HepG2 (cell line): ENCODE results near the gene VPS37B. TPM values are rescaled to one million over a fixed set of nuclear protein-coding genes. Genes with fewer than 3 reads are reported as not detected.

Experiments
- ARNTL ChIP-seq: sonication (generic); formaldehyde crosslinking; IDR thresholded peaks from 2 replicates; pipeline ENCODE4 v1.4.0; 2020; ENCODE audit warnings: mild to moderate bottlenecking, missing genetic modification reagents
- CERS6 ChIP-seq: sonication (generic); formaldehyde crosslinking; IDR thresholded peaks from 2 replicates; pipeline ENCODE4 v1.5.0; 2020; ENCODE audit warnings: missing genetic modification reagents
- EP300 ChIP-seq, 3 experiments: sonication (generic) in 1 of 3; formaldehyde crosslinking in 1 of 3; IDR thresholded peaks; 2 replicates each; pipeline versions ENCODE4 v1.5.1 to v1.6.1; 2011 to 2020; ENCODE audit warnings: low read depth in 2 of 3, low read length in 2 of 3, borderline replicate concordance in 1 of 3, improper control_type of control experiment in 1 of 3, mild to moderate bottlenecking in 1 of 3, missing genetic modification reagents in 1 of 3, moderate library complexity in 1 of 3
- HNF1A ChIP-seq, 2 experiments: sonication (generic) in 1 of 2; formaldehyde crosslinking in 1 of 2; IDR thresholded peaks; 2 replicates each; pipeline versions ENCODE4 v1.4.0 to v1.6.1; 2016 to 2020; ENCODE audit warnings: borderline replicate concordance in 1 of 2, low read depth in 1 of 2, mild to moderate bottlenecking in 1 of 2, missing genetic modification reagents in 1 of 2
- PBX3 ChIP-seq: sonication (generic); formaldehyde crosslinking; IDR thresholded peaks from 2 replicates; pipeline ENCODE4 v1.8.1; 2023; ENCODE audit warnings: missing genetic modification reagents, inconsistent platforms, borderline replicate concordance
- RAD51 ChIP-seq: fragments of 450-650 bp; IDR thresholded peaks from 2 replicates; pipeline ENCODE4 v1.6.1; 2016; ENCODE audit warnings: borderline replicate concordance
- RFX5 ChIP-seq: IDR thresholded peaks from 2 replicates; pipeline ENCODE4 v1.6.1; 2011; ENCODE audit warnings: low read depth, low read length, improper control_type of control experiment
- RNF2 ChIP-seq: fragments of 450-650 bp; conservative IDR thresholded peaks from 2 replicates; pipeline ENCODE4 v1.6.1; 2016; ENCODE audit warnings: low read depth
- ZNF318 ChIP-seq: sonication (generic); formaldehyde crosslinking; IDR thresholded peaks from 2 replicates; pipeline ENCODE4 v1.4.0; 2020; ENCODE audit warnings: mild to moderate bottlenecking, missing genetic modification reagents
- ZNF615 ChIP-seq: sonication (generic); formaldehyde crosslinking; IDR thresholded peaks from 2 replicates; pipeline ENCODE4 v1.5.0; 2020; ENCODE audit warnings: mild to moderate bottlenecking, missing genetic modification reagents, borderline replicate concordance
- ZNF747 ChIP-seq: sonication (generic); formaldehyde crosslinking; IDR thresholded peaks from 2 replicates; pipeline ENCODE4 v1.8.1; 2023; ENCODE audit warnings: missing genetic modification reagents, mild to moderate bottlenecking, borderline replicate concordance
- polyA plus RNA-seq, 8 experiments: library from polyadenylated mRNA; depleted of rRNA in 3 of 8; stranded (reverse) in 7 of 8; unstranded in 1 of 8; fragments of >200 nt; fragmentation: Illumina TruSeq in 4 of 8; extraction: Trizol in 4 of 8; gene quantifications; 2 replicates each; pipeline versions ENCODE4 v1.2.1 to v1.2.3, GENCODE V29; 2011 to 2016; ENCODE audit warnings: low read depth in 4 of 8, missing spikeins in 1 of 8, mixed read lengths in 1 of 8; ENCODE audit not compliant: insufficient read depth in 1 of 8
- total RNA-seq, 5 experiments: library from RNA; depleted of rRNA; stranded (reverse); fragments of >200 nt; fragmentation: Illumina TruSeq; extraction: Trizol; gene quantifications; 2 replicates each; pipeline ENCODE4 v1.2.3, GENCODE V29; 2016; ENCODE audit warnings: low read depth in 1 of 5

The VPS37B gene
- total and polyA plus RNA-seq, 2 of the 13 experiments (the other 11 are each of a cell fraction or from before 2014, with no cell fraction given): 4.6 to 5.3 TPM

- peak; percentile 40 to 62; a peak in 2 of 4 replicates for TF ChIP-seq EP300 (IDR thresholded peaks at IDR 0.05; ENCODE audit: low read depth in 2 of 2, low read length in 2 of 2)
- no peak for TF ChIP-seq EP300 (CRISPR knock-in tag; IDR thresholded peaks at IDR 0.05; ENCODE audit: borderline replicate concordance)
- TF ChIP-seq ZNF747 (CRISPR knock-in tag): no peak
- TF ChIP-seq PBX3 (CRISPR knock-in tag): no peak
- no peak for TF ChIP-seq ZNF318 (CRISPR knock-in tag)
- TF ChIP-seq HNF1A (IDR thresholded peaks at IDR 0.05; ENCODE audit: low read depth): no peak
- TF ChIP-seq HNF1A (CRISPR knock-in tag; IDR thresholded peaks at IDR 0.05; ENCODE audit: borderline replicate concordance): no peak
- no peak for TF ChIP-seq RNF2
- TF ChIP-seq RFX5: no peak
- TF ChIP-seq RAD51: no peak
- no peak for TF ChIP-seq CERS6 (CRISPR knock-in tag)
- TF ChIP-seq ARNTL (CRISPR knock-in tag): no peak; the same call in 1 of the 2 replicates
- TF ChIP-seq ZNF615 (CRISPR knock-in tag): no peak
These were observed 29.5 kb downstream of the VPS37B start (continued) for GRCh38 chr12:122866379-122866778.
